Hepatocyte (in vitro differentiated cells): Measurements from ENCODE around the gene NUDT14. TPM values are rescaled to one million over a fixed set of nuclear protein-coding genes. Genes with fewer than 3 reads are reported as not detected.

Source experiments
- DNase-seq: peaks from one replicate; pipeline ENCODE4 v3.0.0-alpha.2; 2016; ENCODE audit warnings: low spot score
- H2AFZ ChIP-seq: fragments of 200-600 bp; sonication (generic); 2 replicates; pipeline ENCODE4 v1.6.0; 2016; ENCODE audit warnings: antibody characterized with exemption, mild to moderate bottlenecking
- H3K27ac ChIP-seq: fragments of 200-600 bp; sonication (generic); 2 replicates; pipeline ENCODE4 v1.5.1; 2016; ENCODE audit warnings: mild to moderate bottlenecking
- H3K27me3 ChIP-seq: fragments of 200-600 bp; sonication (generic); 2 replicates; pipeline ENCODE4 v1.6.1; 2016
- H3K36me3 ChIP-seq: fragments of 200-600 bp; sonication (generic); replicated peaks from 2 replicates; pipeline ENCODE4 v1.5.1; 2016; ENCODE audit warnings: low read depth; ENCODE audit not compliant: insufficient read depth
- H3K4me1 ChIP-seq: fragments of 200-600 bp; sonication (generic); 2 replicates; pipeline ENCODE4 v1.5.1; 2016; ENCODE audit warnings: mild to moderate bottlenecking, moderate library complexity; ENCODE audit not compliant: insufficient read depth
- H3K4me2 ChIP-seq: fragments of 200-600 bp; sonication (generic); 2 replicates; pipeline ENCODE4 v1.6.0; 2016
- H3K4me3 ChIP-seq: fragments of 200-600 bp; sonication (generic); 2 replicates; pipeline ENCODE4 v1.5.1; 2016; ENCODE audit warnings: mild to moderate bottlenecking
- H3K79me2 ChIP-seq: fragments of 200-600 bp; sonication (generic); 2 replicates; pipeline ENCODE4 v1.6.0; 2017; ENCODE audit warnings: mild to moderate bottlenecking
- H3K9me2 ChIP-seq: fragments of 200-600 bp; sonication (generic); replicated peaks from 2 replicates; pipeline ENCODE4 v1.6.0; 2017; ENCODE audit warnings: mild to moderate bottlenecking; ENCODE audit not compliant: insufficient read depth
- H3K9me3 ChIP-seq: fragments of 200-600 bp; sonication (generic); 2 replicates; pipeline ENCODE4 v1.5.1; 2016; ENCODE audit warnings: low read depth, mild to moderate bottlenecking
- H4K20me1 ChIP-seq: fragments of 200-600 bp; sonication (generic); 2 replicates; pipeline ENCODE4 v1.6.0; 2016; ENCODE audit warnings: mild to moderate bottlenecking; ENCODE audit not compliant: insufficient read depth, poor library complexity, severe bottlenecking
- CTCF ChIP-seq: fragments of 200-600 bp; sonication (generic); IDR thresholded peaks from 2 replicates; pipeline ENCODE4 v1.5.1; 2016; ENCODE audit warnings: antibody characterized with exemption, mild to moderate bottlenecking; ENCODE audit not compliant: poor library complexity
- EZH2 ChIP-seq: fragments of 200-600 bp; sonication (generic); IDR thresholded peaks from 2 replicates; pipeline ENCODE4 v1.6.1; 2016; ENCODE audit warnings: antibody characterized with exemption, mild to moderate bottlenecking, borderline replicate concordance
- EZH2phosphoT487 ChIP-seq: fragments of 200-600 bp; sonication (generic); IDR thresholded peaks from one replicate; pipeline ENCODE4 v1.6.1; 2018; ENCODE audit warnings: antibody characterized with exemption, mild to moderate bottlenecking, low read depth, moderate library complexity; ENCODE audit not compliant: unreplicated experiment, severe bottlenecking
- WGBS: methylation state at CpG from one replicate; pipeline ENCODE4 v1.1.6; 2016; ENCODE audit warnings: low lambda C conversion rate; ENCODE audit errors: missing lambda C conversion rate; 5-methylcytosine and 5-hydroxymethylcytosine counted together
- polyA plus RNA-seq: library from polyadenylated mRNA; unstranded; fragments of >200 nt; fragmentation: Nextera tagmentation; extraction: Ambion mirVana; gene quantifications from 2 replicates; pipeline ENCODE4 v1.2.1, GENCODE V29; 2016
- total RNA-seq: library from RNA; depleted of rRNA; stranded (reverse); fragments of >200 nt; gene quantifications from 2 replicates; pipeline ENCODE4 v1.2.3, GENCODE V29; 2014

Gene NUDT14
- total and polyA plus RNA-seq, 2 experiments from 2014 or later, result 47.4 to 98.1 TPM

DNA sequence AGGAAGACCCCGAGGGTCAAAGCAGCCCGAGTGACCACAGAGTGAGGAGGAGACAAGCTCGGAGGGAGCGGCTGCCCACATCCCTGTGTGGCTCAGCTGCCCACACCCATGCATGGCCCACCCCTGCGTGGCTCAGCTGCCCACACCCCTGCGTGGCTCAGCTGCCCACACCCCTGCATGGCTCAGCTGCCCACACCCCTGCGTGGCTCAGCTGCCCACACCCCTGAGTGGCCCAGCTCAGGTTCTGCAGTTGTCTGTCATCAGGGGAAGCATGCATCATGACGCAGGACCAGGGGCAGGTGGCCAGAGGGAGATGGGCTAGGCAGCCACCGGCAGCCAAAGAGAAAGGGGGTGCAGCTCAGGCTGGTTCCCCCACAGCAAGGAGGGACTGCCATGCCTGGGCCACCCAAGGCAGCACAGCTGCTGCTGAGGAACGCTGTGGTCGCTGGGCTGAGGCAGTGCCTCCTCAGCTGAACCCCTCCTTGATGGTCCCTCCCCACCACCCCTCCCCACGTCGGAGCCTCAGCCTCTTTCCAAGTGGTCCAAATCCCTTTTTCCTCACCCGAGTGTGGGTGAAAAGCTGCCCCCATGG, 33.3 kb upstream of the NUDT14 start:
- no peaks in the 10 kb centered on the region for H3K27me3 ChIP-seq
- TF ChIP-seq EZH2, result no peak
- TF ChIP-seq CTCF, result no peak
- TF ChIP-seq EZH2phosphoT487, result no peak
- H3K9me2 ChIP-seq, result no peaks in the 10 kb centered on the region
- no peaks in the 10 kb centered on the region for H3K36me3 ChIP-seq
- 90% methylated on average over 13 of the region's 14 CpGs for WGBS
- H3K9me3 ChIP-seq, result no peaks in the 10 kb centered on the region
- DNase-seq, result no peak
- H2AFZ ChIP-seq, result no peak overlapping the region
- H3K4me1 ChIP-seq, result no peaks in the 10 kb centered on the region
- no peak overlapping the region for H3K27ac ChIP-seq
- no peaks in the 10 kb centered on the region for H4K20me1 ChIP-seq
- no peaks in the 10 kb centered on the region for H3K79me2 ChIP-seq
- no peak overlapping the region for H3K4me2 ChIP-seq
- H3K4me3 ChIP-seq, result no peak overlapping the region

DNA sequence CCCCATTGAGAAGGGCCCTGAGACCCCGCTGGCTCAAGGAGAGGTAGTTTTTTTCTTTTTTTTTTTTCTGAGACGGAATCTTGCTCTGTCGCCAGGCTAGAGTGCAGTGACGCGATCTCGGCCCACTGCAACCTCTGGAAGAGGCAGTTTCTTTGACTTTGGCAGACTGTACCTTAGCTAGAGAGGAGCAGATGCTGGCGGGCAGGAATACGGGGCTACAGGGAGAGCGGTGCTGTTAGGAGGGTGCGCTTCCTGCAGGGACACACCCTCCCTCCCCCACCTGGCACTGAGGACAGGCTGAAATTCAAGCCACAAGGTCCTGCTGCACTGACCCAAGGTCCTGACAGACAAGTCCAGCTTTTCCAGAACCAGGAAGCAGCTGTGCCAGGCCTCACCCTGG, 32.2 kb upstream of the NUDT14 start:
- H3K79me2 ChIP-seq, result no peaks in the 10 kb centered on the region
- WGBS, result 98% methylated on average over 10 of the region's 10 CpGs
- H3K27ac ChIP-seq, result no peak overlapping the region
- no peak overlapping the region for H3K4me2 ChIP-seq
- no peaks in the 10 kb centered on the region for H3K36me3 ChIP-seq
- H2AFZ ChIP-seq, result no peak overlapping the region
- no peak overlapping the region for H3K4me3 ChIP-seq
- H4K20me1 ChIP-seq, result no peaks in the 10 kb centered on the region
- H3K4me1 ChIP-seq, result no peaks in the 10 kb centered on the region
- H3K9me2 ChIP-seq, result no peaks in the 10 kb centered on the region
- H3K27me3 ChIP-seq, result no peaks in the 10 kb centered on the region
- TF ChIP-seq EZH2 (no peak), CTCF (no peak), EZH2phosphoT487 (no peak)
- H3K9me3 ChIP-seq, result no peaks in the 10 kb centered on the region
- DNase-seq, result no peak

DNA sequence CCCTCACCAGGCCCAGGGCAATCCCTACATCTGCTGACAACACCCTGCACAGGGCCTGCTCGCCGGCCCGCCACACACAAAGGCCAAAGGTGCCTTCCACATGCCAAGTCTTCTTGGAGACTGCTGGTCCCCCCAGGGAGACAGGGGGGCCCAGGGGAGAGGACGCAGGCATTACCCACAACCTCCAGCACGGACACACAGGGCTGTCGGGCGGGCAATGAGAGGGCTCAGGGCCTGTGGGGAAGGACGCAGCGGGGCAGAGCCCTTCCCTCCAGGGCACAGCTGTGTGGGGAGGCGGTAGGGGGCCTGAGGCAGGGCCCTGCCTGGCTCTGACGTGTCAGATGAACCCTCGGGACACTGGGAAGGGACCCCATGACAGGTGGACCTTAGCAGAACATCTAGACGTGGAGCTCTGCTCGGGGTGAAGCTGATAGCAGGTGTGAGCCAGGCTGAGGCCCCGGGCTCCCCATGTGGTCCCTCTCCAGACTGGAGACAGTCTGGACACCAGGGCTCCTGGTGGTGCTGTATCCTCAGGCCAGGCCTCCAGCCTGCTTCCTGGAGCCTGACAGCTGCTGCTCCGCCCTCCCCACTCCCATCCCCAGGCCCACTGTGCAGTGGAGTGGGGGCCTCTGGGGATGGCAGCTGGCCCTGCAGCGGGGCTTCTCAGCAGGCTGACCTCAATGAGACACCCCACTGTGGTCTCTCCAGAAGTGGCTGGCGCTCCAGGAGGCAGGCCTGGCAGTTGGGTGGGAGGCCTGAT, 31.6 kb upstream of the NUDT14 start:
- no peaks in the 10 kb centered on the region for H3K9me2 ChIP-seq
- H2AFZ ChIP-seq, result no peak overlapping the region
- no peaks in the 10 kb centered on the region for H3K9me3 ChIP-seq
- DNase-seq, result no peak
- H3K27ac ChIP-seq, result no peak overlapping the region
- no peak overlapping the region for H3K4me2 ChIP-seq
- no peaks in the 10 kb centered on the region for H3K4me1 ChIP-seq
- no peaks in the 10 kb centered on the region for H3K27me3 ChIP-seq
- no peaks in the 10 kb centered on the region for H3K79me2 ChIP-seq
- no peaks in the 10 kb centered on the region for H4K20me1 ChIP-seq
- WGBS, result 94% methylated on average over 17 of the region's 18 CpGs
- H3K4me3 ChIP-seq, result no peak overlapping the region
- TF ChIP-seq CTCF (no peak), EZH2phosphoT487 (no peak), EZH2 (no peak)
- no peaks in the 10 kb centered on the region for H3K36me3 ChIP-seq
